ENCODE results near the gene AK4. TPM values are rescaled to one million over a fixed set of nuclear protein-coding genes. Genes with fewer than 3 reads are reported as not detected.
"Not testable (repeated sequence)": the region's sequence is repeated elsewhere in the genome, so short reads cannot be mapped to it uniquely, and the experiment has no call there.

Gene AK4
- total and polyA plus RNA-seq, 2 of the 4 experiments (the other 2 are of a cell fraction), result 12.4 to 30.3 TPM

GRCh38 chr1:65143112-65143658, 4.8 kb upstream of the AK4 start:
- H3K9me3 ChIP-seq (ENCODE audit: control insufficient read depth, insufficient read depth, low read length); H3K56ac ChIP-seq (ENCODE audit: extremely low read depth, insufficient read depth, low read length); H4K5ac ChIP-seq (ENCODE audit: low read depth, low read length); CTCF ChIA-PET; H3K9ac ChIP-seq (ENCODE audit: low read depth, low read length); H2BK20ac ChIP-seq (ENCODE audit: low read depth, low read length); BruUV-seq (replicated peaks); H3K4me2 ChIP-seq (ENCODE audit: low read depth, low read length); dilution Hi-C loops (cut with HindIII; ENCODE audit: low sequenced_read_pairs, unreplicated experiment); DNase-seq; H3K36me3 ChIP-seq (ENCODE audit: control insufficient read depth, insufficient read depth, low read length); H3K14ac ChIP-seq (replicated peaks; ENCODE audit: low read depth, low read length); H3K9me1 ChIP-seq (ENCODE audit: insufficient read depth, low read length); H3K27ac ChIP-seq (ENCODE audit: insufficient read depth, low read length); H3K4me3 ChIP-seq (ENCODE audit: insufficient read depth, low read depth, low read length); H2AFZ ChIP-seq (replicated peaks; ENCODE audit: low read length, poor library complexity); H2AK9ac ChIP-seq (replicated peaks; ENCODE audit: low read depth, low read length, poor library complexity); ATAC-seq (ENCODE audit: low read depth); H4K8ac ChIP-seq (ENCODE audit: low read depth in 2 of 2, low read length in 2 of 2); H4K91ac ChIP-seq (ENCODE audit: insufficient read depth, low read depth, low read length); H2BK5ac ChIP-seq (ENCODE audit: low read depth, low read length, poor library complexity, severe bottlenecking); H2AK5ac ChIP-seq (ENCODE audit: low read depth, low read length); POLR2A ChIA-PET (ENCODE audit: unreplicated experiment); H3K79me1 ChIP-seq (ENCODE audit: low read depth in 1 of 2, low read length in 2 of 2); H4K20me1 ChIP-seq (ENCODE audit: insufficient read depth, low read length); H2BK120ac ChIP-seq (ENCODE audit: low read depth, low read length); intact Hi-C loops (cut with micrococcal nuclease); H2BK15ac ChIP-seq (ENCODE audit: low read depth, low read length); H3K4ac ChIP-seq (ENCODE audit: low read depth, low read length); H3K23ac ChIP-seq (ENCODE audit: low read depth, low read length); in situ Hi-C loops (cut with MboI; ENCODE audit: low sequenced_read_pairs); H3K18ac ChIP-seq (ENCODE audit: low read depth, low read length); H3K4me1 ChIP-seq (ENCODE audit: control insufficient read depth, insufficient read depth, low read length): not testable (repeated sequence)
- 100% methylated on average over 2 of the region's 6 CpGs; no CpG with 5 or more reads in 1 of the 2 experiments for WGBS, 2 experiments (ENCODE audit: extremely low coverage in 2 of 2, insufficient read length in 1 of 2)
- H3K27me3 ChIP-seq (ENCODE audit: control insufficient read depth, insufficient read depth, low read length), result peaks cover 27% of the 10 kb centered on the region

Data from IMR-90 (cell line).